GM13976 (cell line): Measurements from ENCODE around the gene CARD11.
A peak's percentile ranks its signal among the peaks of the same experiment; 100 is the strongest.

Experiments
- DNase-seq: peaks from one replicate; pipeline ENCODE4 v3.0.0; 2012; ENCODE audit warnings: low spot score
- CTCF ChIP-seq: IDR thresholded peaks from 2 replicates; pipeline ENCODE4 v1.5.1; 2012; ENCODE audit warnings: borderline replicate concordance, mild to moderate bottlenecking; ENCODE audit not compliant: insufficient read depth; ENCODE audit errors: extremely low read depth, missing control alignments, control extremely low read depth
- in situ Hi-C: fragments of 300-500 bp; cut with MboI; formaldehyde crosslinking; loops from one replicate; pipeline ENCODE4 v1.12.0; 2022; ENCODE audit warnings: low sequenced_read_pairs, mixed read lengths, inconsistent platforms; ENCODE audit not compliant: unreplicated experiment

The CARD11 gene

GRCh38 chr7:3074459-3074821, 30.8 kb upstream of the CARD11 start:
- no peak for DNase-seq
- in situ Hi-C loops: no loop called here
- TF ChIP-seq CTCF: no peak

GRCh38 chr7:3073763-3074458, 30.2 kb upstream of the CARD11 start:
- DNase-seq: no peak
- in situ Hi-C loops: no loop called here

GRCh38 chr7:3070908-3071307, 27.2 kb upstream of the CARD11 start:
- no peak for TF ChIP-seq CTCF
- DNase-seq: no peak
- in situ Hi-C loops: no loop called here

More at GRCh38 chr7:3073763-3074458, 30.2 kb upstream of the CARD11 start:
- no peak for TF ChIP-seq CTCF

- in situ Hi-C loops: no loop called here
- no peak for TF ChIP-seq CTCF
These were observed 26.2 kb upstream of the CARD11 start for GRCh38 chr7:3069771-3070449.

GRCh38 chr7:3068530-3068929, 24.9 kb upstream of the CARD11 start:
- TF ChIP-seq CTCF: no peak
- peak; percentile 40 for DNase-seq
- in situ Hi-C loops: no loop called here

More at GRCh38 chr7:3069771-3070449, 26.2 kb upstream of the CARD11 start:
- no peak for DNase-seq

- TF ChIP-seq CTCF: no peak
- in situ Hi-C loops: no loop called here
- DNase-seq: no peak
These were observed 24.1 kb upstream of the CARD11 start for GRCh38 chr7:3067606-3068380.
